ENCODE measurements around the gene DMD.

Gene DMD

DNA sequence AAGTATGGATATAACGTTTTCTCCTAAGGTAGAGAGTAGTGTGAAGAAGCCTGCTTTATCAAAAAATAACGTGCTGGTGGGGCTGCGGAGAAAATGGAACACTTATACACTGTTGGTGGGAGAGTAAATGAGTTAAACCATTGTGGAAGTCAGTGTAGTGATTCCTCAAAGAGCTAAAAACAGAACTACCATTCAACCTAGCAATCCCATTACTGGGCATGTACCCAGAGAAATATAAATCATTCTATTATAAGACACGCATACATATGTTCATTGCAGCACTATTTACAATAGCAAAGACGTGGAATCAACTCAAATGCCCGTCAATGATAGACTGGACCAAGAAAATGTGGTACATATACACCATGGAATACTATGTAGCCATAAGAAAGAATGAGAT lies 196.4 kb downstream of the DMD start:
- no peak for DNase-seq

- DNase-seq = no peak
Observed at GRCh38 chrX:33014086-33014485, 197.3 kb downstream of the DMD start.

DNA sequence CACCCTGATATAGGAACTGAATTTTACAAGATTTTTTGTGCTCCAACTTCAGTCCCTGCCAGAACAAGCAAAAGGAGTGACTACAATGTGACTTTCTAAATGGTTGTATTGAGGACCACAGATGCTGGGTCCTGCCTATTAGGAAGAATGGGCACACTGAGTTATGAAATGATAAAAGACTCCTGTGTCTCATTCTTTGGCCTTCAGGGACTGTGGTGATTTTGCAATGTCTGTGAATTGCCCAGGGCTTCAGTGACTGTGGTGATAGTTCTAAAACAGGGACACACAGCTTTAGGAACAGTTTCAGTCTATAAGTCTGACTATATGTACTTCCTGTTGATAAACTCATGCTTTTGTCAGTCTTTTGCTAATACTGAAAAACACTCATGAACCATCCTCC lies 210.2 kb downstream of the DMD start:
- no peak for DNase-seq

- DNase-seq = no peak
Observed at GRCh38 chrX:32998776-32999175, 212.6 kb downstream of the DMD start.

DNA sequence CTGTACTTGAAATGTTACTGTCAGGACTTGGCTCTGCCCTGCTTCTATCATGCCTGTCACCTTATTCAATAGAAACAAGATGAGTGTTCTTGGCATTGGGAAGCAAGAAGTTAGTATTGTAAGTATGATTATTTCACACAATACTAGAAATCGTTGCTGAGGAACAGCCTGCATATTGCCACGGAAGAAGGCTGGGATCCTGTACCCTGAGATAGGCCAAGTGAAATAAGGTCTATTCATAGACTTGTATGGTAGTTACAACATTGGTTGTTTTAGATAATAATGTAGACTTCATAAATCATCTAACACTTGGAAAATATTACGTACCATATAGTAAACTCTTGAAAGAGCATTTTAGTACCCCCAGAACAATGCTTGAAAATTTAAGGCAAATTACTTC lies 215.9 kb downstream of the DMD start:
- DNase-seq = no peak

DNA sequence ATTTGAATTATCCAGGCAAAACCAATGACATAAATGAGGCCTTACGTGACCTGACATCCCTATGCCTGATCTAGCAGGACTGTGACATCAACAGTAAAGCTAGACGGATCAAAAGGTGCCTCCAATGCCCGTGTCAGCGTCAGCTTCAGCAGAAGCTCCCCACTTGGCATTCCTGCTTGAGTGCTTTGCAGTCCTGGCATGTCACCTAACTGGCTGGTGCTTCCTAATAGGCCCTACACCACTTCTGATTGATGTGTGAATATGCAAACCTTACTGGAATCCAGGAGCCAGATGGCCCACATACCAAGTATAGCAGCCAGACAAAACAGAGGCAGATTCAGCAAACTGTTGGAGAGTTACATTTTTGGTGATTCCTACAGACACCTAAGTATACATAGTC lies 224.2 kb downstream of the DMD start:
- DNase-seq = peak; percentile 34

DNA sequence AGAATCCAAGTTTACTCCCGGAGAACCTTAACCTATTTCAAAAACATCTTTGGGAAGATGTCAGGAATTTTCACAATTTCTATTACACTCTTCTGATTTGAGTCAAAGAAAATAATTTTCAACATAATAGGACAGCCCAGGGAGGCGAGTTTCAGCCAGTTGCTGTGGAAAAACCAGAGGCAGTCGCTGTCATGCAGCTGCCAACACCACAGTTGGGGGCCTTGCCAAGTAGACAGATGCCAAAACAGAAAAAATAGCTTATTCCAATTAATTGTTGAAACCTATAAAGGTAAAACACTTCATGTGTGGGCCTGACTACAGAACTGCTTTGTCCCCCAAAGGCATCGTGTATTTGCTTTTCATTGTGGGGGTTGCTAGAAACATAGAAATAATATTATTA lies 225.8 kb downstream of the DMD start:
- DNase-seq = peak; percentile 51

DNA sequence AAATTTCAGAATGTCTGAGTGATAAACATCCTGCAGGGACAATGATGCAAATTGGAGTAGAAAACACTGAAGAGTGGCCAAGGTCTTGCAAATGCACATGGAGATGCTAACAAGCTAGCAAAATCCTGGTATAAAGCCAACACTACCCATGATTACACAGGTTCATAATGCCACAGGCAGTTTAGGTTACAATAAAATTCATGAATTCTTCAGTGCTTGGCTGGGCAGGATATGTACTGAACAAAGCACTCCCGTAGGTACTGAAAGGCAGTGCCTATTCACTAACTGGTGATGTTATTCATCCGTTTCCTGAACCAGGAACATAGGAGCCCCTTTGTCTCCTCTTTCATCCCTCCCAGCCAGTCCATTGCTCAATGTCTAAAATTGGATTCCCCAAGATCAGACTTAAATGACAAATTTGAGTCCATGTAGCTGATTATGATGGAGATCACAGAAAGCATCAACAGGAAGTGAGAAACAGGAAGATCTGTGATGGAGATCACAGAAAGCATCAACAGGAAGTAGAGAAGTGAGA lies 244.5 kb downstream of the DMD start:
- peak; percentile 66 for DNase-seq

DNA sequence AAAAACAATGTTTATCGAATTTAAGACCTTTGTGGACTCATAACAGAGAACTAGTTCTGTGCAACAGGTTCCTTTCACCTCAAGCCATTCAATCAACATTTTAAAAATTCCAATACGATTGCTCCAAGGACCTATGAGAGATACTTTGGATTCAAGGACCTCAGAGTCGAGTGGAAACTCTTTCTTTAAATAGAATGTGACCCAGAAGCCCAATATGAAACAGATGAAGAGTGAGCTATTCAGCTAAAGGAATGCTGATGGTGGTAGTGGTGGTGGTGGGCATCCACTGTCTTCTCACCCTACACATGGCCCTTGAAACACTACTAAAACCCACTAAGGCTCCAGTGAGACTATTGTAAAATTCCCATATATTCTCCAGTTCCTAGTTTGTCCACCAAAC lies 257.2 kb downstream of the DMD start:
- no peak for DNase-seq

GRCh38 chrX:32948130-32948529 lies 263.2 kb downstream of the DMD start:
- DNase-seq = peak; percentile 3

DNA sequence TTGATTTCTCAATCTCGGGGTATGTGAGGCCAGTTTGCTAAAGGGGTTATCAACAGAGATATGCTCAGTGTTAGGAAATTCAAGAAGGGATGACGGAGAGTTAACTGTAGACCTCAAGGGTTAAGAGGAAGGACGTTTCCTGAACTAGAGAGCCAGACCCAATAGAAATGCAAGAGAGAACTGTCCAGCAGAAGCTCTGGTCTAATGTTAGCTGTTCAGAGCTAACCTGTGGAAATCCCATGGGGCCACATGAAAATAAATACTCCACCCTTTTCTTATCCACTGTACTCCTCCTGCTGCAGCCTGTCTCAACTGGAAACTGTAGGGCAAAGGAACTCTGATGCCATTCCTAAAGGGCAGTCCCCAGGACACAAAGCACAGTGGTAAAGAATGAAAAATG lies 274.3 kb downstream of the DMD start:
- DNase-seq = peak; percentile 25

DNA sequence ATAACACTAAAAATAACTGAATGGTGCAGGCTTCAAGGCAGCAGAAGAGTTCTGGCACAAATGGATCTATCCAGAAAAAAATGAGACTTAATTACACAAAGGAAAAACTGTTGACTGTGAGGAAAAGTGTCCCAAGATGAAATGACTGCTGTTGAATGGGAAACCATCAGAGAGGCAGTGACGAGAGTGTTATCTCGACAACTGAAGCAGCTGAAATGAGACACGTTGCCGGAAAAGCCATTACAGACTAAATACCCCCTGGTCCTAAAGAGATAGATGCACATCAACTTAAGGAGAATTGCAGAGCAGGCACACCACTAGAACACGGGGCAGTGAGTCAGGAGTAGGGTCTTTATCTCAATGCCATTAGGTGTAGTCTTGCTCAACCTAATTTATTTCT lies 277.8 kb downstream of the DMD start:
- no peak for DNase-seq

GRCh38 chrX:32929040-32929439 lies 282.3 kb downstream of the DMD start:
- no peak for DNase-seq

- peak; percentile 96 for DNase-seq
Observed at GRCh38 chrX:32896088-32896487, 315.3 kb downstream of the DMD start.

DNA sequence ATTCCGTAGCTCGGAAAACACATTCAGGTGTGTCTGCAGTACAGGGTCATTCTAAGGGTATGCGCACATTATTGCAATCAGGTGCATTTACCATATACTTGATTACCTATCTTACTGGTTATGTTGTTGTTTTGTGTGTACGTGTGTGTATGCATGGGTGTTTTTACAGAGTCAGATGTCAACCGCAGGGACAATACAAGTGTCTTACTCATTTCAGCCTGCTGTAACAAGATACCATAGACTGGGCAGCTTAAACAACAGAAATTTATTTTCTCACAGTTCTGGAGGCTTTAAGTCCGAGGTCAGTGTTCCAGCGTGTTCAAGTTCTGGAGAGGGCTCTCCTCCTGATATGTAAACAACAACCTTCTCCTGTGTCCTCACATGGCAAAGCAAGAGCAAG lies 316.7 kb downstream of the DMD start:
- DNase-seq = peak; percentile 29

DNA sequence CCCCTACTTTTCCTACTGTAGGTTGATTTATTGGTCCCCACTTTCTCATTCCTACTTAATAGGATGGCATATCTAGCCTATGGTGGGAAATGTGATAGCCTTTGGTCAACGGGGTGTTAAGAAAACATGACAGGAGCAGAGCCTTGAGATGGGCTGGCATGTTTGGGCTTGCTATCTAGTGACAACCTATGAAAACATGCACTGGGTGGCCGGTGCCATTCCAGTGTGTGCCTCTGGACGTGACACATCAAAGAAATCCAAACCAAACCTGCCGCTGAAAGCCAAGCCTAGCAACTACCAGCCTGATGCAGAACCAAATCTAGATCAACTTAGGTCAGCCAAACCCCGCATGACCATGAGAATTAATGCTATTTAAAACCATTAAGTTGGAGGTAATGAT lies 317.6 kb downstream of the DMD start:
- DNase-seq = peak; percentile 29

- peak; percentile 3 for DNase-seq
Observed at GRCh38 chrX:32877592-32877991, 333.8 kb downstream of the DMD start.

- DNase-seq = no peak
Observed at GRCh38 chrX:32874839-32875238, 336.5 kb downstream of the DMD start.

DNA sequence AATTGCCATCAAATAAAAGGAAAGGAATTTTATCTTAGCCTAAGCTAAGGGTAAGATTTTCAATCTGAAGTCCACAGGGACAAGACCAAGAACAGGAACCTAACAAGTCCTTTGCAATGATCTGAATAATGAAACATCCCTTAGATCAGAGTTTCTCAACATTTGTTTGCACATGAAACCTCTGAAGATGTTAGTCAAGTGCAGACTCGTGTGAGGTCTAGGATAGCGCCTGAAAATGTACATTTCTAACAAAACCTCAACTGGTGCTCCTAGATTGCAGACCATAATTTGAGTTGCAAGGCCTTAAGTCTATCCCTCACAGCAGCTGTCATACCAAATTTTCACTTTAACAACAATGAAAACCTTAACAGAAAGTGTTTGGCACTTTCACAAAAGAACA lies 337.6 kb downstream of the DMD start:
- no peak for DNase-seq

DNA sequence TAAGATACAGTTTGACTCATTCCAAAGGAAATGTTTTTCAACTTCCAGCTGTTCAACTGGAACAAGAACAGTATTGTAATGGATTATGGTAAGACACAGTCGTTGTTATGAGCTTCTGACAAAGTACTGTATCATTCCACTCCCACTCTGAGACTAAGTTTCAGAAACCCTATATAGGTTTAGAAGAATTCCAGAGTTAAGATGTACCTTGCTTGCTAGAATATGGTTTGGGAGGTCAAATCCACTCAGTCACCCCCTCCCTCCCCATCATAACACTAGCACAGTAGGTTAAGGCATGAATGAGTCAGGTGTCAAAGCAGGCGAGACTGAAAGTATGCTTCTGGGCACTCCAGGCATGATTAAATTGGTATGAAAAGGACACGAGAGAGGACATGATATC lies 339.7 kb downstream of the DMD start:
- DNase-seq = no peak

GRCh38 chrX:32868524-32868895 lies 342.8 kb downstream of the DMD start:
- DNase-seq = no peak

DNA sequence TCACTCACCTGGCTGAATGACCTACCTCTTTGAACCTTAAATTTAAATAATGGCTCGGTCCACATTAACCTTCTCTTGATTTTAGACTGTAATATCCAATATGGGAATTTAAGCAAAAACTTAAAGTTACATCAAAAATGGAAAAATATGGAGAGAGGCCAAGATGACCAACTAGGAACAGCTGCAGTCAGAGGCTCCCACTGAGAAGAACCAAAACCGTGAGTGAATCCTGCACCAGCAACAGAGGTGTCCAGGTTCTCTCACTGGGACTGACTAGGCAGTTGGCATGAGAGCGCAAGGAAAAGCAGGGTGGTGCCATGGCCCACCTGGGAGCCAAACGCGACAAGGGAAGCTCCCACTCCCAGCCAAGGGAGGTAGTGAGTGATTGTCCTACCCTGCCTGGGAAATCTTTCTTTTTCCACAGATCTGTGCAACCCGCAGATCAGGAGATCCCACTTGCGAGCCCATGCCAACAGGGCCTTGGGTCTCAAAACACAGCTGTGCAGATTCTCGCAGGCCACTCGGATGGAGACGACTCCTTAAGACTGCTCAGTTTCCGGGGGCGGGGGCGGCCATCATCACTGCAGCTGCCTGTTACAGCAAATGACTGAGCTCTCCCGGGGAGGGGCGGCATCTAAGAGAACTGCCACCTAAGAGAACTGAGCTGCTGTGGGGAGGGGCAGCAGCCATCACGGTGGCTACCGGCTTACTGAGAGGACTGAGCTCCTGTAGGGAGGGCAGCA lies 343.4 kb downstream of the DMD start:
- DNase-seq = no peak

DNA sequence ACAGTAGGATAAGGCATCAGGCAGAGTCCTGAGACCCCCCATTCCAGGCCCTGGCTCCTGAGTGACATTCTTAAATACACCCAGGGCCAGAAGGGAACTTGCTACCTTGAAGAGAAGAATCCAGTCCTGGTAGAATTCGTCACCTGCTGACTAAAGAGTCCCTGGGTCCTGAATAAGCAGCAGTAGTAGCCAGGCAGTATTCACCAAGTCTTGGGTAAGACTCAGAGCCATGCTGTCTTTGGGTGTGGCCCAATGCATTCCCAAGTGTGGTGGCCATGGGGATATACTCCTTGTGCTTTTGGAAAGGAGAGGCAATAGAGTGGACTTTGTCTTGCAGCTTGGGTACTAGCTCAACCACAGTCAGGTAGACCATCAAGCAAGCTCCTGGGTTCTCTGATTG lies 359.1 kb downstream of the DMD start:
- DNase-seq = no peak

DNA sequence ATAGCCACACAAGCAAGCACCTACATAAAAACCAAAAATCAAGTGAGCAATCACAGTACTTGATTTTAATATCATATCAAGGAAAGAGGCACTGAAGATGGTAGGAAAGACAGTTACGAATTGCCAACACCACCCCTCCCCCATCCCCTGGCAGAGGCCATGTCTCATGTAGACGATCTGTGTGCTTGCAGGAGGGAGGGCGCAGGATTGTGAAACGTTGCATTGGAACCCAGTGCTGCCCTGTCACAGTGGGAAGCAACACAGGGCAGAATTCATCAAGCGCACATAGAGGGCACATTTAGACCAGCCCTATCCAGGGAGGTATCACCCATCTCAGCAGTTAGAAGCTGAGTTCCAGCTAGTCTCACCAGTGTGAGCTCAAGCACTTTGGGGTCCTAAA lies 359.8 kb downstream of the DMD start:
- no peak for DNase-seq

GRCh38 chrX:32847921-32848320 lies 363.4 kb downstream of the DMD start:
- DNase-seq = no peak

Measured in NCI-H69 (cell line).